KMS-11 (cell line): Measurements from ENCODE around the gene OR5K4.

Source experiments
- H2AFZ ChIP-seq: fragments of 200-600 bp; sonication (generic); 2 replicates; pipeline ENCODE4 v1.6.1; 2016; ENCODE audit warnings: antibody characterized with exemption, mixed run types, low read depth
- H3K27ac ChIP-seq: fragments of 200-600 bp; sonication (generic); 2 replicates; pipeline ENCODE4 v1.6.1; 2016; ENCODE audit warnings: mild to moderate bottlenecking, mixed run types
- H3K27me3 ChIP-seq: fragments of 200-600 bp; sonication (generic); 2 replicates; pipeline ENCODE4 v1.6.1; 2017; ENCODE audit warnings: mild to moderate bottlenecking, low read depth, mixed run types, moderate library complexity; ENCODE audit not compliant: insufficient read depth
- H3K36me3 ChIP-seq: fragments of 200-600 bp; sonication (generic); 2 replicates; pipeline ENCODE4 v1.6.1; 2017; ENCODE audit warnings: mild to moderate bottlenecking, mixed run types; ENCODE audit not compliant: insufficient read depth
- H3K4me1 ChIP-seq: fragments of 200-600 bp; sonication (generic); 2 replicates; pipeline ENCODE4 v1.6.1; 2016; ENCODE audit warnings: mild to moderate bottlenecking, low read depth, mixed run types; ENCODE audit not compliant: poor library complexity, severe bottlenecking
- H3K4me2 ChIP-seq: fragments of 200-600 bp; sonication (generic); 2 replicates; pipeline ENCODE4 v1.7.0; 2016; ENCODE audit warnings: mild to moderate bottlenecking, mixed run types
- H3K4me3 ChIP-seq: fragments of 200-600 bp; sonication (generic); IDR thresholded peaks from 2 replicates; pipeline ENCODE4 v1.6.1; 2017; ENCODE audit warnings: low read depth, low read length, mixed read lengths; ENCODE audit not compliant: insufficient read depth
- H3K79me2 ChIP-seq: fragments of 200-600 bp; sonication (generic); 2 replicates; pipeline ENCODE4 v1.6.1; 2016; ENCODE audit warnings: low read depth, mixed run types; ENCODE audit not compliant: insufficient read depth
- H3K9ac ChIP-seq: fragments of 200-600 bp; sonication (generic); 2 replicates; pipeline ENCODE4 v1.6.1; 2016; ENCODE audit warnings: mild to moderate bottlenecking, mixed run types
- H4K20me1 ChIP-seq: fragments of 200-600 bp; sonication (generic); 2 replicates; pipeline ENCODE4 v1.6.1; 2016; ENCODE audit warnings: mild to moderate bottlenecking, mixed run types; ENCODE audit not compliant: insufficient read depth
- CTCF ChIP-seq: fragments of 200-600 bp; sonication (generic); conservative IDR thresholded peaks from 2 replicates; pipeline ENCODE4 v1.6.1; 2017; ENCODE audit warnings: low read depth, mild to moderate bottlenecking, antibody characterized with exemption, low read length, moderate library complexity, mixed read lengths

OR5K4 gene

GRCh38 chr3:98325055-98325454, 28.6 kb upstream of the OR5K4 start:
- Histone ChIP-seq H4K20me1 (no peaks in the 10 kb centered on the region), H3K27me3 (no peaks in the 10 kb centered on the region), H2AFZ (no peak overlapping the region), H3K4me2 (no peak overlapping the region), H3K79me2 (no peaks in the 10 kb centered on the region), H3K27ac (no peak overlapping the region), H3K4me3 (no peak overlapping the region), H3K4me1 (no peaks in the 10 kb centered on the region), H3K36me3 (no peaks in the 10 kb centered on the region), H3K9ac (no peak overlapping the region)
- no peak for TF ChIP-seq CTCF

DNA sequence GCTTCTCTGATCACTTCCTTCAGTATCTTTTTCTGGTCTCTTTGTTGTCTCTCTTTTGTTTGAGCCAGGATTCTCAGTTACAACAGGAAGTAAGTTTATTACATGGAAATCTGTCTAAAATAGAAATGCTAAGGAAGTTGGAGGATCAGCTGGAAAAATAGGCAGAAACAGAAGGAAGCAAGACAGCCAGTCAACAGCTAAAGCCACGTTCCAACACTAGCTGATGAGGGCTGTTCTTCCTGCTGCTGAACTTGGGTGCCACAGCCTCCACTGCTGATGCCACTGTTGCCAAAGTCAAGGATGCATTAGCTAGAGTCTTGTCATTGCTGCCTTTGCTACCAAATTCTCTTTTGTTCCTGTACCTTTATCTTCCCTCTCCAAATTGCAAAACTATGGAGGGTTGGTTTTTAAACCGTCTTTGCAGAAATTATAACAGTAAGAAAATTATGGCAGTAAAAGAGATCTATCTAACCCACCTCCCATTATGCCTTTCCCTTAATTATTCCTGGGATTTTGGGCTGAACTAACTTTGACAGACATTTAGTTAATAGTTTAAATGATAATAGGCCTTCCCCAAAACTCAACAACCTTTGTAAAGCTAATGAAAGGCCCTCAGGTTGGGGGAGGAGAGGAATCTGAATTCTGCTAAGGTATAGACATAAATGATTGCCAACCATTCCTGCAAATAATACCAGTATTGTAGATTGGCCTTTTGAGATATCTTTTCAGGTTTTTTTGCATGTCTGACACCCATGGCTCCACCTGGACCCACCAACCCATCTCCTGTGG, 27.4 kb upstream of the OR5K4 start:
- H4K20me1 ChIP-seq: no peaks in the 10 kb centered on the region
- H3K27me3 ChIP-seq: no peaks in the 10 kb centered on the region
- H3K9ac ChIP-seq: no peak overlapping the region
- H2AFZ ChIP-seq: no peak overlapping the region
- no peak overlapping the region for H3K27ac ChIP-seq
- H3K4me3 ChIP-seq: no peak overlapping the region
- H3K36me3 ChIP-seq: no peaks in the 10 kb centered on the region
- H3K79me2 ChIP-seq: no peaks in the 10 kb centered on the region
- TF ChIP-seq CTCF: no peak
- H3K4me2 ChIP-seq: no peak overlapping the region
- H3K4me1 ChIP-seq: no peaks in the 10 kb centered on the region

DNA sequence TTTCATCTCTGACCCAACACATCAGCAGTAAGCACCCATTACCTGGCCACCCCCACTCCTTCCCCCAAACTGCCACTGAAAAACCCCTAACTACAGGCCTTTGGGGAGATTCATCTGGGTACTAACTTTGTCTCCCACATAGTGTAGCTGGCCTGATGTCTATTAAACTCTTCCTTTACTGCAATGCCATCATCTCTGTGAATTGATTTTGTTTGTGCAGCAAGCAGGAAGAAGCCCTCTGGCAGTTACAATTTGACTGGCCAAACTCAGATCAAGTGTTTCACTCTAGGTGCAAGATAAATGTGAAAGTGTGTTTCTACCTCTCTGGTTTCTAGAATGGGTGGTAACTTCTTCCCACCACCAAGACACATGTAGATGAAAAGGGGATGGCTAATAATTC, 26.7 kb upstream of the OR5K4 start:
- H3K9ac ChIP-seq: no peak overlapping the region
- H3K79me2 ChIP-seq: no peaks in the 10 kb centered on the region

GRCh38 chr3:98328933-98329332, 24.7 kb upstream of the OR5K4 start:
- H3K79me2 ChIP-seq: no peaks in the 10 kb centered on the region
- H3K4me2 ChIP-seq: no peak overlapping the region
- no peak for TF ChIP-seq CTCF
- H3K27ac ChIP-seq: no peak overlapping the region
- no peak overlapping the region for H3K9ac ChIP-seq
- H3K27me3 ChIP-seq: no peaks in the 10 kb centered on the region
- no peaks in the 10 kb centered on the region for H3K36me3 ChIP-seq
- H3K4me3 ChIP-seq: no peak overlapping the region
- H3K4me1 ChIP-seq: peaks cover 2% of the 10 kb centered on the region
- H4K20me1 ChIP-seq: no peaks in the 10 kb centered on the region
- peak overlapping the region; percentile 77 for H2AFZ ChIP-seq

More for the DNA sequence above, 26.7 kb upstream of the OR5K4 start:
- H3K27ac ChIP-seq: no peak overlapping the region
- H3K4me3 ChIP-seq: no peak overlapping the region
- no peaks in the 10 kb centered on the region for H3K36me3 ChIP-seq
- no peaks in the 10 kb centered on the region for H3K27me3 ChIP-seq
- no peak for TF ChIP-seq CTCF
- no peaks in the 10 kb centered on the region for H3K4me1 ChIP-seq
- H2AFZ ChIP-seq: no peak overlapping the region
- no peak overlapping the region for H3K4me2 ChIP-seq
- no peaks in the 10 kb centered on the region for H4K20me1 ChIP-seq
